ENCODE data around the gene APOBEC3B.

GRCh38 chr22:38963872-38964271 is 18.3 kb upstream of the APOBEC3B start:
- TF ChIP-seq YY1 (IDR thresholded peaks at IDR 0.05; ENCODE audit: low read depth) (no peak), RAD21 (IDR thresholded peaks at IDR 0.05; ENCODE audit: low read length) (no peak), ZBTB33 (IDR thresholded peaks at IDR 0.05; ENCODE audit: borderline replicate concordance, low read depth) (no peak), REST (IDR thresholded peaks at IDR 0.05; ENCODE audit: low read depth, low read length) (no peak), CTCF (IDR thresholded peaks at IDR 0.05) (no peak), IRF3 (IDR thresholded peaks at IDR 0.05; ENCODE audit: low read depth, low read length) (no peak), SIN3A (IDR thresholded peaks at IDR 0.05; ENCODE audit: borderline replicate concordance, low read depth, low read length) (no peak), EP300 (IDR thresholded peaks at IDR 0.05; ENCODE audit: borderline replicate concordance in 1 of 2, low read depth in 1 of 2, low read length in 1 of 2) (no peak), FOXM1 (IDR thresholded peaks at IDR 0.05; ENCODE audit: low read depth) (no peak), MAX (IDR thresholded peaks at IDR 0.05; ENCODE audit: low read depth) (no peak), POLR2AphosphoS5 (IDR thresholded peaks at IDR 0.05; ENCODE audit: low read depth, low read length) (no peak), MXI1 (IDR thresholded peaks at IDR 0.05; ENCODE audit: low read depth, low read length) (no peak), CHD2 (IDR thresholded peaks at IDR 0.05; ENCODE audit: low read length, partially characterized antibody) (no peak), FOSL2 (IDR thresholded peaks at IDR 0.05; ENCODE audit: borderline replicate concordance, low read depth) (no peak)
